ENCODE results near the gene PLA2G6. TPM values are rescaled to one million over a fixed set of nuclear protein-coding genes. Genes with fewer than 3 reads are reported as not detected.
"Not testable (repeated sequence)": the region's sequence is repeated elsewhere in the genome, so short reads cannot be mapped to it uniquely, and the experiment has no call there.

The PLA2G6 gene
- total RNA-seq, 1 experiment from 2014 or later, result 39.8 TPM

- POLR2A ChIA-PET (ENCODE audit: unreplicated experiment), result interaction anchor here (0.6 kb wide), 1 partner anchor 15 kb away, joined by 4 read pairs; the partner anchor contains the start of gene MAFF
- Histone ChIP-seq H3K27me3 (ENCODE audit: insufficient read depth, low read depth) (no peaks in the 10 kb centered on the region), H3K4me1 (replicated peaks; ENCODE audit: insufficient read depth) (peaks cover 50% of the 10 kb centered on the region), H2AFZ (no peak overlapping the region), H3K4me3 (no peak overlapping the region), H3K9me3 (ENCODE audit: insufficient read depth, low read depth) (no peaks in the 10 kb centered on the region), H3K36me3 (ENCODE audit: low read depth) (no peaks in the 10 kb centered on the region), H3K4me2 (no peak overlapping the region), H3K79me2 (ENCODE audit: low read depth) (no peaks in the 10 kb centered on the region), H3F3A (ENCODE audit: insufficient read depth, low read depth) (peaks cover 42% of the 10 kb centered on the region), H3K9me2 (ENCODE audit: insufficient read depth) (no peaks in the 10 kb centered on the region), H3K27ac (0 out of 2 replicates have a peak overlapping the region, but pooled peaks have one; percentile 30), H4K20me1 (ENCODE audit: insufficient read depth) (no peaks in the 10 kb centered on the region)
- no peak for DNase-seq
- TF ChIP-seq EZH2 (IDR thresholded peaks at IDR 0.05; ENCODE audit: low read depth) (no peak), CTCF (conservative IDR thresholded peaks at IDR 0.05) (no peak)
- intact Hi-C loops (cut with micrococcal nuclease; ENCODE audit: unreplicated experiment), result no loop called here
- BruUV-seq (replicated peaks), result no TSS peak
- CTCF ChIA-PET, result no interaction called here
These were observed 4.8 kb upstream of the PLA2G6 start for GRCh38 chr22:38186429-38186828.

GRCh38 chr22:38184788-38185187, 3.2 kb upstream of the PLA2G6 start:
- H3K4me1 ChIP-seq (replicated peaks; ENCODE audit: insufficient read depth), result peaks cover 67% of the 10 kb centered on the region
- H4K20me1 ChIP-seq (ENCODE audit: insufficient read depth), result no peaks in the 10 kb centered on the region
- no peak overlapping the region for H3K4me2 ChIP-seq
- H2AFZ ChIP-seq, result no peak overlapping the region
- TF ChIP-seq EZH2 (IDR thresholded peaks at IDR 0.05; ENCODE audit: low read depth), result no peak
- TF ChIP-seq CTCF (conservative IDR thresholded peaks at IDR 0.05), result no peak
- no peak for DNase-seq
- BruUV-seq (replicated peaks), result no TSS peak
- H3K4me3 ChIP-seq, result no peak overlapping the region
- H3K27me3 ChIP-seq (ENCODE audit: insufficient read depth, low read depth), result no peaks in the 10 kb centered on the region
- H3K36me3 ChIP-seq (ENCODE audit: low read depth), result no peaks in the 10 kb centered on the region
- no peak overlapping the region for H3K27ac ChIP-seq
- H3K79me2 ChIP-seq (ENCODE audit: low read depth), result 0 out of 2 replicates have a peak, but pooled peaks cover 4% of the 10 kb centered on the region
- POLR2A ChIA-PET (ENCODE audit: unreplicated experiment), result interaction anchor here (0.6 kb wide), 1 partner anchor 392 kb away, joined by 3 read pairs; no protein-coding TSS in a partner anchor
- peaks cover 57% of the 10 kb centered on the region for H3F3A ChIP-seq (ENCODE audit: insufficient read depth, low read depth)
- no peaks in the 10 kb centered on the region for H3K9me3 ChIP-seq (ENCODE audit: insufficient read depth, low read depth)
- CTCF ChIA-PET, result interaction anchor here (0.5 kb wide), 1 partner anchor 80 kb away, joined by 3 read pairs; no protein-coding TSS in a partner anchor
- intact Hi-C loops (cut with micrococcal nuclease; ENCODE audit: unreplicated experiment), result loop anchor here (5.0 kb wide), 2 partner anchors 72 to 113 kb away; partner anchors contain the start of gene BAIAP2L2
- H3K9me2 ChIP-seq (ENCODE audit: insufficient read depth), result no peaks in the 10 kb centered on the region

DNA sequence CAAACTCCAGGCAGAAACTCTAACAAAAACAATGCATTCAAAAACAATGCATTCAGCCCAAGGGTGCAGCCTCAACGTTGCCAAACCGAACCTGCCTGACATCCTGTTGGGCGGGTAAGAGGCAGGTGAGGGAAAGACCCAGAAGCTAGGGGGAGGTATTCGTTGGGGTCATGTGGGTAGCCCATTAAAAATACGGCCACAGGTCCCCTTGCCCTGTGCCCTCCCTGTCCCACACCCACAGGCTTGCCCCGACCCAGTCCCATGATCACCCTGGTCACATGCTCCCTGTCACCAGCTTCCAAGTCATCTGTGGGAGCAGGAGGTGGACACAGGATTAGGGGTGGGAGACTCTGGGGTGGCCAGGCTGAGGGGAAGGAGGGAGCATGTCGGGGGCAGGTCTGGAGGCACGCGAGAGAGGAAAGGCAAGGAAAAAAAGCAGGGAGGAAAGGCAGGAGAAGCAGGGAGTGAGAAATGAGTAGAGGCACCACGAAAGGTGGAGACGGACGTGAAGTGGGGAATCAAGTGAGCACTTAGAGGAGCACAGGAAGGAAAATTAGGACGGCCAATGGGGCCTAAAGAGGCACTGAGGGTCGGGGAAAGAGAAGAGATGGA, 683 bp downstream of the PLA2G6 start:
- H3K4me2 ChIP-seq, result peak overlapping the region; percentile 99
- peak; percentile 61 to 83 for DNase-seq
- no peaks in the 10 kb centered on the region for H4K20me1 ChIP-seq (ENCODE audit: insufficient read depth)
- peaks cover 78% of the 10 kb centered on the region for H3F3A ChIP-seq (ENCODE audit: insufficient read depth, low read depth)
- H3K36me3 ChIP-seq (ENCODE audit: low read depth), result no peaks in the 10 kb centered on the region
- H3K27ac ChIP-seq, result peak overlapping the region; percentile 98
- intact Hi-C loops (cut with micrococcal nuclease; ENCODE audit: unreplicated experiment), result loop anchor here (1.0 to 5.0 kb wide), 5 partner anchors 20 to 116 kb away; partner anchors contain the start of genes BAIAP2L2 and MAFF
- no peak for TF ChIP-seq EZH2 (IDR thresholded peaks at IDR 0.05; ENCODE audit: low read depth)
- no peak for TF ChIP-seq CTCF (conservative IDR thresholded peaks at IDR 0.05)
- peaks cover 8% of the 10 kb centered on the region; the same call in 1 of the 2 replicates for H3K79me2 ChIP-seq (ENCODE audit: low read depth)
- no peaks in the 10 kb centered on the region for H3K9me2 ChIP-seq (ENCODE audit: insufficient read depth)
- BruUV-seq (replicated peaks), result TSS peak; percentile 85
- H3K4me1 ChIP-seq (replicated peaks; ENCODE audit: insufficient read depth), result peaks cover 80% of the 10 kb centered on the region
- ChIA-PET POLR2A (ENCODE audit: unreplicated experiment) (interaction anchor here (0.6 kb wide), 1 partner anchor 21 kb away, joined by 5 read pairs; the partner anchor contains the start of gene MAFF), CTCF (interaction anchor here (0.8 kb wide), 1 partner anchor 80 kb away, joined by 4 read pairs; no protein-coding TSS in a partner anchor)
- H2AFZ ChIP-seq, result peak overlapping the region; percentile 77
- no peaks in the 10 kb centered on the region for H3K27me3 ChIP-seq (ENCODE audit: insufficient read depth, low read depth)
- H3K4me3 ChIP-seq, result peak overlapping the region; percentile 66
- H3K9me3 ChIP-seq (ENCODE audit: insufficient read depth, low read depth), result no peaks in the 10 kb centered on the region

- H3K27me3 ChIP-seq (ENCODE audit: insufficient read depth, low read depth); DNase-seq; H2AFZ ChIP-seq; H3K9me3 ChIP-seq (ENCODE audit: insufficient read depth, low read depth); H3K79me2 ChIP-seq (ENCODE audit: low read depth); H3K9me2 ChIP-seq (ENCODE audit: insufficient read depth); intact Hi-C loops (cut with micrococcal nuclease; ENCODE audit: unreplicated experiment); BruUV-seq (replicated peaks); H4K20me1 ChIP-seq (ENCODE audit: insufficient read depth); CTCF ChIA-PET; H3K36me3 ChIP-seq (ENCODE audit: low read depth); H3K4me3 ChIP-seq: not testable (repeated sequence)
- peaks cover 69% of the 10 kb centered on the region for H3K4me1 ChIP-seq (replicated peaks; ENCODE audit: insufficient read depth)
- peak overlapping the region; percentile 90 for H3K27ac ChIP-seq
- POLR2A ChIA-PET (ENCODE audit: unreplicated experiment), result interaction anchor here (0.6 to 0.7 kb wide), 2 partner anchors 119 to 289 kb away, joined by 3 to 6 read pairs; partner anchors contain the start of gene KDELR3
- H3K4me2 ChIP-seq, result peak overlapping the region; percentile 69; the same call in 1 of the 2 replicates
- H3F3A ChIP-seq (ENCODE audit: insufficient read depth, low read depth), result peaks cover 72% of the 10 kb centered on the region
These were observed 3.1 kb downstream of the PLA2G6 start for GRCh38 chr22:38178605-38178937.
